ENCODE measurements around the gene ADRA2C.

The ADRA2C gene

GRCh38 chr4:3766036-3766784 lies at the start of gene ADRA2C:
TSS of gene ADRA2C (plus strand) at chr4:3766385. CDS start at chr4:3766607, 222 bp downstream.
- Mint-ChIP-seq H3K4me3 (no peak within 1 kb of the TSS), H3K27ac (no peak within 1 kb of the TSS), H3K27me3 (peaks cover 70% of the 10 kb centered on the region), H3K4me1 (no peaks in the 10 kb centered on the region), H3K36me3 (no peaks in the 10 kb centered on the region), H3K9me3 (no peaks in the 10 kb centered on the region)
- ATAC-seq = no peak

- no peaks in the 10 kb centered on the region for H3K4me1 Mint-ChIP-seq
- no peak overlapping the region for H3K4me3 Mint-ChIP-seq
- peaks cover 11% of the 10 kb centered on the region for H3K9me3 Mint-ChIP-seq
- H3K36me3 Mint-ChIP-seq = no peaks in the 10 kb centered on the region
- H3K27ac Mint-ChIP-seq = no peak overlapping the region
- peaks cover 41% of the 10 kb centered on the region for H3K27me3 Mint-ChIP-seq
- no peak for ATAC-seq
These were observed 49.5 kb upstream of the ADRA2C start for GRCh38 chr4:3716631-3717235.

GRCh38 chr4:3717241-3717640 lies 48.9 kb upstream of the ADRA2C start:
- H3K4me1 Mint-ChIP-seq = no peaks in the 10 kb centered on the region
- no peaks in the 10 kb centered on the region for H3K36me3 Mint-ChIP-seq
- peaks cover 11% of the 10 kb centered on the region for H3K9me3 Mint-ChIP-seq
- ATAC-seq = no peak
- peaks cover 43% of the 10 kb centered on the region for H3K27me3 Mint-ChIP-seq
- no peak overlapping the region for H3K27ac Mint-ChIP-seq
- no peak overlapping the region for H3K4me3 Mint-ChIP-seq

- H3K36me3 Mint-ChIP-seq = no peaks in the 10 kb centered on the region
- no peak overlapping the region for H3K27ac Mint-ChIP-seq
- peaks cover 11% of the 10 kb centered on the region for H3K9me3 Mint-ChIP-seq
- no peaks in the 10 kb centered on the region for H3K4me1 Mint-ChIP-seq
- no peak for ATAC-seq
- peaks cover 51% of the 10 kb centered on the region for H3K27me3 Mint-ChIP-seq
- H3K4me3 Mint-ChIP-seq = no peak overlapping the region
These were observed 47.7 kb upstream of the ADRA2C start for GRCh38 chr4:3718462-3718861.

- Mint-ChIP-seq H3K9me3 (peaks cover 11% of the 10 kb centered on the region), H3K27ac (no peak overlapping the region), H3K36me3 (no peaks in the 10 kb centered on the region), H3K4me3 (no peak overlapping the region), H3K4me1 (no peaks in the 10 kb centered on the region), H3K27me3 (peaks cover 56% of the 10 kb centered on the region)
- no peak for ATAC-seq
These were observed 47.0 kb upstream of the ADRA2C start for GRCh38 chr4:3719191-3719590.

- Mint-ChIP-seq H3K36me3 (no peaks in the 10 kb centered on the region), H3K27ac (no peak overlapping the region), H3K4me3 (no peak overlapping the region), H3K27me3 (peaks cover 63% of the 10 kb centered on the region), H3K4me1 (no peaks in the 10 kb centered on the region), H3K9me3 (peaks cover 11% of the 10 kb centered on the region)
- ATAC-seq = no peak
These were observed 46.3 kb upstream of the ADRA2C start for GRCh38 chr4:3719836-3720235.

- H3K27ac Mint-ChIP-seq = no peak overlapping the region
- H3K4me3 Mint-ChIP-seq = no peak overlapping the region
- H3K4me1 Mint-ChIP-seq = no peaks in the 10 kb centered on the region
- H3K27me3 Mint-ChIP-seq = peaks cover 69% of the 10 kb centered on the region
- ATAC-seq = no peak
- no peaks in the 10 kb centered on the region for H3K36me3 Mint-ChIP-seq
- H3K9me3 Mint-ChIP-seq = peaks cover 11% of the 10 kb centered on the region
These were observed 45.7 kb upstream of the ADRA2C start for GRCh38 chr4:3720466-3720865.

GRCh38 chr4:3721186-3721585 lies 45.0 kb upstream of the ADRA2C start:
- peaks cover 76% of the 10 kb centered on the region for H3K27me3 Mint-ChIP-seq
- H3K4me3 Mint-ChIP-seq = no peak overlapping the region
- H3K4me1 Mint-ChIP-seq = no peaks in the 10 kb centered on the region
- H3K9me3 Mint-ChIP-seq = peaks cover 11% of the 10 kb centered on the region
- ATAC-seq = no peak
- no peak overlapping the region for H3K27ac Mint-ChIP-seq
- no peaks in the 10 kb centered on the region for H3K36me3 Mint-ChIP-seq

- Mint-ChIP-seq H3K36me3 (no peaks in the 10 kb centered on the region), H3K27ac (no peak overlapping the region), H3K4me3 (no peak overlapping the region), H3K9me3 (peaks cover 11% of the 10 kb centered on the region), H3K27me3 (peaks cover 81% of the 10 kb centered on the region), H3K4me1 (no peaks in the 10 kb centered on the region)
- ATAC-seq = no peak
These were observed 44.6 kb upstream of the ADRA2C start for GRCh38 chr4:3721627-3722026.

GRCh38 chr4:3722446-3723231 lies 43.5 kb upstream of the ADRA2C start:
- ATAC-seq = no peak
- Mint-ChIP-seq H3K9me3 (peaks cover 11% of the 10 kb centered on the region), H3K4me1 (no peaks in the 10 kb centered on the region), H3K27me3 (peaks cover 87% of the 10 kb centered on the region), H3K4me3 (no peak overlapping the region), H3K27ac (no peak overlapping the region), H3K36me3 (no peaks in the 10 kb centered on the region)

GRCh38 chr4:3723232-3723642 lies 42.9 kb upstream of the ADRA2C start:
- H3K27ac Mint-ChIP-seq = no peak overlapping the region
- H3K4me3 Mint-ChIP-seq = no peak overlapping the region
- H3K27me3 Mint-ChIP-seq = peaks cover 84% of the 10 kb centered on the region
- no peak for ATAC-seq
- H3K36me3 Mint-ChIP-seq = no peaks in the 10 kb centered on the region
- peaks cover 6% of the 10 kb centered on the region for H3K9me3 Mint-ChIP-seq
- H3K4me1 Mint-ChIP-seq = no peaks in the 10 kb centered on the region

GRCh38 chr4:3724319-3725231 lies 41.6 kb upstream of the ADRA2C start:
- H3K36me3 Mint-ChIP-seq = no peaks in the 10 kb centered on the region
- H3K27me3 Mint-ChIP-seq = peaks cover 84% of the 10 kb centered on the region
- no peaks in the 10 kb centered on the region for H3K9me3 Mint-ChIP-seq
- no peaks in the 10 kb centered on the region for H3K4me1 Mint-ChIP-seq
- H3K4me3 Mint-ChIP-seq = no peak overlapping the region
- ATAC-seq = no peak
- H3K27ac Mint-ChIP-seq = no peak overlapping the region

GRCh38 chr4:3725936-3726870 lies 40.0 kb upstream of the ADRA2C start:
- no peaks in the 10 kb centered on the region for H3K36me3 Mint-ChIP-seq
- H3K27ac Mint-ChIP-seq = no peak overlapping the region
- no peaks in the 10 kb centered on the region for H3K9me3 Mint-ChIP-seq
- H3K27me3 Mint-ChIP-seq = peaks cover 73% of the 10 kb centered on the region
- no peak for ATAC-seq
- H3K4me3 Mint-ChIP-seq = no peak overlapping the region
- no peaks in the 10 kb centered on the region for H3K4me1 Mint-ChIP-seq

GRCh38 chr4:3727847-3728469 lies 38.2 kb upstream of the ADRA2C start:
- ATAC-seq = no peak
- Mint-ChIP-seq H3K36me3 (no peaks in the 10 kb centered on the region), H3K4me1 (no peaks in the 10 kb centered on the region), H3K4me3 (no peak overlapping the region), H3K27me3 (peaks cover 63% of the 10 kb centered on the region), H3K9me3 (no peaks in the 10 kb centered on the region), H3K27ac (no peak overlapping the region)

Data from stimulated activated memory B cell treated with anti-CD40 and anti-IgM and Interleukin-4, amounts not matched to agents 10 μg/mL and 1 μg/mL and 100 μg/mL, for 72 hours (primary cell).